Thyroid gland (tissue), 4 donors: ENCODE results near the gene JAKMIP1.

Experiments
- POLR2A ChIP-seq, 2 donors: fragments of 450-650 bp; IDR thresholded peaks; one replicate each; pipeline ENCODE4 v1.6.1; 2017; ENCODE audit warnings: antibody characterized with exemption in 2 of 2, mild to moderate bottlenecking in 2 of 2, moderate library complexity in 1 of 2
- TF ChIP-seq, protein P1 (sequence below), 6 experiments: fragments of 200-600 bp in 3 of 6; fragments of 450-650 bp in 3 of 6; sonication (generic) in 3 of 6; IDR thresholded peaks; one replicate each; pipeline ENCODE4 v1.5.1; 2016 to 2019; ENCODE audit warnings: antibody characterized with exemption in 6 of 6, mild to moderate bottlenecking in 2 of 6, inconsistent platforms in 1 of 6, moderate library complexity in 1 of 6

DNA sequence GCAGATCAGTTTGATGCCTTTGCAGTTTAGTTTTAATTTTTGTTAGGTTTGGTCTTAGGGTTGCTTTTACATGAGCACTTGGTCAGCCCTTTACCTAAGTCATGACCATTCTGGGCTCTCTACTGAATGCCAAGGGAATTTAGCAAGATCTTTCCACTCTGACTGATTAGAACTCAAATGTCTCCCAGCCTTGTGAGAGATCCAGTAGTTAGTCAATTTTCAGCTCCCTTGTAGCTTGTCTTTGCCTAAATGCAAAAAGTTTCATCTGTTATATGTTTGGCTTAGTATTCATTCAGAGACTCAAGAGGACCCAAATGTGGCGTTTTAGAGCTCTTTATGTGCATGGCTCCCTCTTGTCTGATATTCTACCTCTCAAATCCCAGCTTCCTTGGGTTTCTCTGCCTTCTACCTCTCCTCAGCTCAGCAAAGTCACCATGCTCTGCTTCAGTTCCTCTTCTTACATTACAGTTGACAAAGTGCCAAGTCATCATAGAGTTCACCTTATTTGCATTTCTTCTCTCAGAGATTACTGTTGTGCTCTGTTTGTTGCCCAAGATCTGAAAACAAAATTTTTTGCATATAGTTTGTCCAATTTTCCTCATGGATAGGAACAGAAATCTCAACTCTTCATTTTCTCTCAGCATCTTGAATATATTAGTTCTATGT lies 17.5 kb upstream of the JAKMIP1 start:
- TF ChIP-seq, protein P1, sequence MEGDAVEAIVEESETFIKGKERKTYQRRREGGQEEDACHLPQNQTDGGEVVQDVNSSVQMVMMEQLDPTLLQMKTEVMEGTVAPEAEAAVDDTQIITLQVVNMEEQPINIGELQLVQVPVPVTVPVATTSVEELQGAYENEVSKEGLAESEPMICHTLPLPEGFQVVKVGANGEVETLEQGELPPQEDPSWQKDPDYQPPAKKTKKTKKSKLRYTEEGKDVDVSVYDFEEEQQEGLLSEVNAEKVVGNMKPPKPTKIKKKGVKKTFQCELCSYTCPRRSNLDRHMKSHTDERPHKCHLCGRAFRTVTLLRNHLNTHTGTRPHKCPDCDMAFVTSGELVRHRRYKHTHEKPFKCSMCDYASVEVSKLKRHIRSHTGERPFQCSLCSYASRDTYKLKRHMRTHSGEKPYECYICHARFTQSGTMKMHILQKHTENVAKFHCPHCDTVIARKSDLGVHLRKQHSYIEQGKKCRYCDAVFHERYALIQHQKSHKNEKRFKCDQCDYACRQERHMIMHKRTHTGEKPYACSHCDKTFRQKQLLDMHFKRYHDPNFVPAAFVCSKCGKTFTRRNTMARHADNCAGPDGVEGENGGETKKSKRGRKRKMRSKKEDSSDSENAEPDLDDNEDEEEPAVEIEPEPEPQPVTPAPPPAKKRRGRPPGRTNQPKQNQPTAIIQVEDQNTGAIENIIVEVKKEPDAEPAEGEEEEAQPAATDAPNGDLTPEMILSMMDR (IDR thresholded peaks at IDR 0.05), result no peak
- no peak for TF ChIP-seq POLR2A (IDR thresholded peaks at IDR 0.05)
